Adipose tissue (tissue), 3 donors: ENCODE results near the gene ANKRD11. TPM values are rescaled to one million over a fixed set of nuclear protein-coding genes. Genes with fewer than 3 reads are reported as not detected.

Source experiments
- H3K27ac ChIP-seq: one replicate; pipeline ENCODE4 v1.5.1; 2013; ENCODE audit warnings: low read depth, low read length
- WGBS, 3 donors: extraction: QIAGEN DNeasy Blood & Tissue Kit; methylation state at CpG; one replicate each; pipeline ENCODE4 v1.1.7; 2013; 5-methylcytosine and 5-hydroxymethylcytosine counted together
- polyA plus RNA-seq, 3 donors: library from polyadenylated mRNA; stranded (reverse); fragments of 200-250 nt; gene quantifications; one replicate each; pipeline ENCODE4 v1.2.3, GENCODE V29; 2013
- donor health status: healthy with polysubstance abuse.
- donor health status: Bipolar disorder and iron deficiency.
- donor health status: healthy.

The ANKRD11 gene
- polyA plus RNA-seq, 3 donors = 24.9 to 53.9 (median 48.4) TPM

DNA sequence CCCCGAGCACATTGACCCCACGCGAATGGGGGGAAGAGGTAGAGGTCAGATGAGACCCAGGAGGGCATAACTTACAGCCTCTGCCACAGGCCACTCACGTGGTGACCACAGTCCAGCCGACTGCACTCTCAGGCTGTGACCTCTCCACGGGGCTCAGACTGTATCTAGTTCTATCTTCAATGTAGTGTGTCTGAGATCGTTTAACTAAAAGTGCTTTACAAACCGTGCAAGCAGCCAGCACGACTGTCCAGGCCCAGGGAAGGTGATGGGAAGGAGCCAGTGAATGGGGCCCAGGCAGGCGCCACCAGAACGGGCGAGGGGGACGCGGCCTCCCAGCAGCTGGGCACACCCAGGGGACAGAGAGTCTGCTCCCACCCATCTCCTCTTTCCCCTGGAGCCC lies 108.6 kb downstream of the ANKRD11 start:
- no peak overlapping the region for H3K27ac ChIP-seq
- WGBS, 3 donors = 70 to 77% (median 76%) methylated on average over 14 of the region's 14 CpGs

DNA sequence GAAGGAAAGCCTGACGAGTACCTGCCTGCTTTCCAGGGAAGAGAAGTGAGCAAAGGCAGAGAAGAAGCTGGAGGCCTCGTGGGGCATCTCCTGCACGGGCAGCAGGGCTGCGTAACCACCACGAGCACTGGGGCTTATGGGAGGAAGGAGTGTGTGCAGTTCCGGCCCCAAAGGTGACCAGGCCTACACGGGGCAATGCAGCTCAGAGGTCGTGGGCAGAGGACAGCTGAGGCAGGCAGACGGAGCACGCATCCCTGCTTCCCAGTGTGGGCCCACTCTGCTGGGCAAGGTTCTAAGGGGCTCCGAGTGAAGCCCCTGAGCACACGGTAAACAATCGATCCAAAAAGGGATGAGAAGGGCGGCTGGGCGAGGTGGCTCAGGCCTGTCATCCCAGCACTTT lies 109.7 kb downstream of the ANKRD11 start:
- WGBS, 3 donors = 74 to 79% (median 78%) methylated on average over 15 of the region's 15 CpGs
- H3K27ac ChIP-seq = no peak overlapping the region

DNA sequence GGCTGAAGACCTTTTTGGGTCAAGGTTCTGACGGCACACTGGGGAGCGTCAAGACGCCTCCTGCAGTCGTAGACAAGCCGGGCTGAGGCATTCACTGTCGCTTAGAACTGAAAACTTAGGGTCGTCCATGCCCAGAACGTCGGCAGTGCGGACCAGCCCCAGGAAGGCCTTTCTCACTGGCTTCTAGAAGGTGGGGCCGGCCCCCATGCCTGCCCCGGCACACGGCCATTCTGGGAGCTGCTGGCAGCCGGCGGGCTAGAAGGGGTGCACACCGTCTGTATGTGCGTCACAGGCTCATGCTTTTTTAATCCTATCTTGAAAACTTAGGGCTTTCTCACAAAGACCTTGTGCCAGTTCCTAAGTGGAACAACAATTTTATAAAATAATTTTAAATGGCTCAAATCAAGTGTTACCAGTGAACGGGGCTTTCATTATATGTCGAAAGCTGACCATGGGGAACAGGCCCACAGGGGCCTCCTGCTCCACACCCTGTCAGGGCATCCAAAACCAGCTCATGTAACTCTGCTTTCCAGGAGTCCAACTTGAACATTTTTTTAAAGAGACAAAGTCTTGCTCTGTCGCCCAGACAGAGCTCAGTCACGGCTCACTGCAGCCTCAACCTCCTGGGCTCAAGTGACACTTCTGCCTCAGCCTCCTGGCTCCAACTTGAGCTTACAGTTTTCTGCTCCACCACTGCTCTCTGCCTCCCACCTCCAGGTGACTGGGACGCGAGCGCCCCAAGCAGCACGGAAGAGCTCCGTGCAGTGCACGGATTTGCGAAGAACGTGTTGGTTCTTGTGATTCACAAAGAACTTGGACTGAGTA lies 111.2 kb downstream of the ANKRD11 start:
- H3K27ac ChIP-seq = no peak overlapping the region
- WGBS, 3 donors = 69 to 79% (median 75%) methylated on average over 29 of the region's 29 CpGs

DNA sequence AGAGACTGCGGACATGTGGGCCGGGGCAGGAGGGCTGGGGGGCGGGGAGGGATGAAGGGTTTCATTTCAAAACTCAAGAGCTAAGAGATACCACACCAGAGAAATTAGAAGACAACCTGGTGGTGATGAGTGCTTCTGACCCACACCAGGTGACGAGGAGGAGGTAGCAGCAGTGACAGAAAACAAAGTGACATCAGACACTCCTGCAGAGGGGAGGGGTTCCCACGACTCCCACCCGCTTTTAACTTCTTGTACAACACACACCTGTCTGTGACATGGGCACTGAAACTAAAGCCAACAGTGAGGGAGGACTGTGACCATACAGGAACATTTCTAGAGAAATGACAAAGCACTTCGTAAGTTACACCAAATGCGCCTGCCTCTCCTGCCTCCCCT lies 112.9 kb downstream of the ANKRD11 start:
- WGBS, 3 donors = 88 to 92% (median 91%) methylated on average over 8 of the region's 8 CpGs
- H3K27ac ChIP-seq = no peak overlapping the region

DNA sequence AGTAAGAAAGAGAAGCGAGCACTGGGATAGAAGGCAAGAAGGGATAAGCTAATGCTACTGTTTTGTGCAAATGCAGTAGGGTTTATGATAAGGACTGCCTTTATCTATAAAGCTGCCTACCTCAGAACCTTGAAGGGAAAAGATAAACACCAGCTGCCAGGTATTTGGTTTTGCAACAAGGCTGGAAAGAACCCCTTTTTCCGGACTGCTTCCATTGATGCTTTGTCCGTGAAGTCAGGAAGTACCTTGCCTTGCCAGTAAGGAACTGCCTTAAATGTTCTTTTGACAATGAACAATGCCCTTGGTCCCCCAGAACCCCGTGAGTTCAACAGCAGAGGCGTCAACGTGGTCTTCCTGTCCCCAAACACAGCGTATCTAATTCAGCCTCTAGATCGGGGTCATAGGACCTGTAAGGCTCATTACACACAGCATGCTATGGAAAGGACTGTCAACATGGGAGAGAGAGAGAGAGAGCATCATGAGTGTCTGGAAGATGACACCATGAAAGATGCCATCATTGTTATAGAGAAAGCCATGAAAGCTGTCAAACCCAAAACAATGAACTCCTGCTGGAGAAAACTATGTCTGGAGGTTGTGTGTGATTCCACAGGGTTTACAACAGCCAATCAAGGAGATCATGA lies 113.4 kb downstream of the ANKRD11 start:
- H3K27ac ChIP-seq = no peak overlapping the region
- 33 to 80% (median 76%) methylated on average over 8 of the region's 8 CpGs for WGBS, 3 donors

DNA sequence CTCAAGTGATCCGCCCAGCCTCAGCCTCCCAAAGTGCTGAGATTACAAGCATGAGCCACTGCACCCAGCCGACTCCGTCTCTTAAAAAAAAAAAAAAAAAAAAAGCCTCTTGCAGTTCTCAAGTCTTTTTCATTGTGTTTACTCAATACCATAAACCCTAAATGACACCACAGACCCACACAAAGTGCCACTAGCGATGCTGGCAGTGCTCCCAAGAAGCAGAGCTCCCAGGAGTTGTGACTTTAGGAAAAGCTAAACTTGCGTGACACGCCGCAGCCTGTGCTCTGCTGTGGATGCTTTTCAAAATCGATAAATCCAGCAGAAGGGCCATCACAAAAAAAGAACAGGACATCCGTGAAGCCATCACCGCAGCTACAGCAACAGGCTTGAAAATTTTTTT lies 114.7 kb downstream of the ANKRD11 start:
- H3K27ac ChIP-seq = no peak overlapping the region
- WGBS, 3 donors = 94 to 99% (median 98%) methylated on average over 10 of the region's 10 CpGs

DNA sequence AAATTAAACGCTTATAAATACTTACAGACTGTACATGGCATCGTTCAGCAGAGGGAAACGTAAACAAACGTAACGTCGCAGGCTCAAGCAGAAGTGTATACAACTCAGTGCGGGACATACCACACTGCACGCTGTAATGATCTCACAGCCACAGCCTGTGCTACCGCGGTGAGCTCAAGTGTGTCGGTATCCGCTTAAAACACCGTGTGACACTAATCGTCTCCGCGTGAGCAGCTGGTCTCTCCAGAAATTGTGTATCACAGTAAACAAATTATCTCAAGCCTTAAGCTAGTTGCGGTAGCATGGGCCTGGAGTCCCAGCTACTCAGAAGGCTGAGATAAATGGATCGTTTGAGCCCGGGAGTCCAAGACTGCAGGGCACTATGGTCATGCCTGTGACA lies 115.3 kb downstream of the ANKRD11 start:
- 87 to 95% (median 91%) methylated on average over 19 of the region's 19 CpGs for WGBS, 3 donors
- H3K27ac ChIP-seq = no peak overlapping the region

DNA sequence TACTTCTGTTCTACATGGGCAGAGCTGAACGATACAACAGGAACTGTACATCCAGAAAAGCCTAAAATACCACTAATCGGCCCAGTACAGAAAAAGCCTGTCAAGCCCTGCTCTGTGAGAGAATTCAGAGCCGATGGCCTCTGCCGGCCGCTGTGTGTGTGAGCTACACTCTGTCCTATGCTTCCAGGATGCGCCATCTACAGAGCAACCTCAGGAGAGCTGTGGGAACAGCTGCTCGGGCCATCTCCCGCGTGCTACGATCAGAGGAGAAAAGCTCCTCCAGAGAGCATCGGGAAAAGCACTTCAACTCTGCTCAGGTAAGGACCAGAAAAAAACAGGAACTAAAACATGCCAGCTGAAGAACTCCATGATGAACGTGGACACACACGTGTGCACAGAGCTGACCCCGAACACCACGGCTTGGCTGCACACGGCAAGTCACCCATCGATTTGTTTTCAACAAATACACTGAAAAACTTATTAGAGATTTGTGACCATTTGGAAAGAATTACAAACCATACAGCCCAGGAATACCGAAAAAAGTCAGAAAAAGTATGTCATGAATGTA lies 115.9 kb downstream of the ANKRD11 start:
- 64 to 74% (median 69%) methylated on average over 18 of the region's 18 CpGs for WGBS, 3 donors
- H3K27ac ChIP-seq = no peak overlapping the region

DNA sequence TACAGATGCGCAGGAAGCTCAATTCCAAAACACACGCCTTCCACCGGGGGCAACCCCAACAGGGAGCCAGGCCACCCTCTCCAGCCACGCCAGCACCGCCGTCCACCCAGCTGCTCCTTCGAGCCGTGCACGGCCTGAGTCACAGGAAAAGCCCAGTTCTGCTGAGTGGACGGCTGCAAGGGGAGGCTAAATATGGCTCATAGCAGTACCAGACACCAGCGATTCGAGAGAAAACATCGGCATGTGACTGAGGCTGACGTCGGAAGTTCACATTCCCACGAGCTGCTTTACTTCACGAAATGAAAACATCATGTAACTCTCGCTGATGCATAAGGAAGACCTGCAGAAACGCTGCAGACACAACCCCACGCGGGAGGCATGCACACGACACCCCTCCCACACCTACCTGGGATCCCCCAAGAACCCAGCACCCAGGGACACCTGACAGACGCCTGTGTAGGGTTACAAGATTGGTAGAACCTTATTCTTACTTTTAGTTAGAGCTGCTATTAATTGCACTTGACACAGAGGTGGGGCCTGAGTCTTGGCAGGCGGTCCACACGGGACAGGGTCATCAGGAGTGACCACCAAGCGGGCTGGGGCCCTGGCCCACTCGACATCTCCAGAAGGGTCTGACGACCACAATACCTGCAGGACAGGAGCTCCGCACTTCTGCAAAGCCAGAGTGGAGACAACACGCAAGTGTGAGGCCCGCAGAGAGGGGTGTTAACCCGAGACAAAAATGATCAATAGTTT lies 116.8 kb downstream of the ANKRD11 start:
- 76 to 84% (median 82%) methylated on average over 32 of the region's 32 CpGs for WGBS, 3 donors
- no peak overlapping the region for H3K27ac ChIP-seq

DNA sequence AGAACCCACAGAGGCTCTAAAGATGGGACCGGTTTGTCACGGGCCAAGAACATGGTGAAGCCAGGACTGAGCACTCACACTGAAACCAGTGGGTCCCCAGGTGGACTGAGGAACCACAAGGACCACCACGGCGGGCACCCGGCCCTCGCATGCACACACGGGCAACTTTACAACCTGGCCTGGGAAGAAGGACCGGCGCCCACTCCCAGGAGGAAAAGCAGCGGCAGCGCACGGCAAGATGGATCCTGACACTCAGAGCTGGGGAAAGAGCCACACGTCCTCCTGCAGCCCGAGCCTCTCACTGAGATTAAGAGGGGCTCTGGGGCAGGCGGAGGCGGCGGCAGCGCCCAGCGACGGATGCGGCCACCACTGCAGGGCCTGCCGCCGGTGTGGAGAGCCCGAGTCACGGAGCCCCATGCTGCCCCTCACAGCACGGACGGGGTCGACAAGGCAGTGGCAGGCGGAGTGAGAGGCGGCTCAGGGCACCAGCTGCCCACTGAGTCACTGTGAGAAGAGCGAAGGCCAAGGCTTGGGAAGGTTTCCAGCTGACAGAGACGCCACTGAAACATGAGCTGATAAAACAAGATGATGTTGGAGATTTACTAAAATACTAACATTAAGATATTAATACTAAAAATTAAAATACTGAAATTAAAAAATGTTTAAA lies 118.3 kb downstream of the ANKRD11 start:
- 83 to 93% (median 92%) methylated on average over 27 to 32 of the region's 32 CpGs for WGBS, 3 donors
- no peak overlapping the region for H3K27ac ChIP-seq

DNA sequence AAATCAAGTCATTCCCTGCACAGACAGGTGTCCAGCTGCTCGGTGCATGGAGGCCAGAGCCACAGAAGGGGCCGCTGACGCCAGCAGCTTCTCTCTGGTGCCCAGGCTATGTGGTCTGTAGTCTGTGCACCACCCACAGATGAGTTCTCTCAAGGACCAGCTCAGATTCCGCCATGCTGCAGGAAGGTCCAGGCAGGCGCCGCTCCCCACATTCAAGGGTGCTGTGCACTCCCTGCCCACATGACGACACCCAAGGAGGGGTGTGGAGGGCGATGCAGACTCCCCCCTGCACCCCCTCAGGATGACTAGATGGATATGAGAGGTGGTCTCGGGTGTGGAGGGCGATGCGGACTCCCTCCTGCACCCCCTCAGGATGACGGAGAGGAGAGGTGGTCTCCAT lies 119.0 kb downstream of the ANKRD11 start:
- H3K27ac ChIP-seq = no peak overlapping the region
- WGBS, 3 donors = 92 to 97% (median 95%) methylated on average over 12 of the region's 12 CpGs

DNA sequence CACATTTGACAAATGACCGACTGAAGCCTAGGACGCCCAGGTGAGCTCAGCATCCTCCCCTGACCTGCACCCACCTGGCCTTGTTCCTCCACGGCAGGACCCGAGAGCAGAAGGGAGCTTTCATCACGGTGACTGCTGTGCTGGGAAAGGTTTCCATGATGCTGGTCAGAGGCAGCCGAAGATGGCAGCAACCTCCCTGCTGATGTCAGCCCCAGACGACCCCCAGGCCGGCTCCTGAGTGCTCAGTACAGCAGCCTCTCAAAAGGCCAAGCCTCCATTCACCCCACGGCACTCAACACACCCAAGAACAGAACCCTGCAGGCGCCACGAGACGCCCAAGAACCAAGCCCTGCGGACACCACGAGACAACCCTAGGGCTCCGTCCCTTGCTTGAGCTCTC lies 119.8 kb downstream of the ANKRD11 start:
- 88 to 93% (median 90%) methylated on average over 15 of the region's 15 CpGs for WGBS, 3 donors
- H3K27ac ChIP-seq = no peak overlapping the region

DNA sequence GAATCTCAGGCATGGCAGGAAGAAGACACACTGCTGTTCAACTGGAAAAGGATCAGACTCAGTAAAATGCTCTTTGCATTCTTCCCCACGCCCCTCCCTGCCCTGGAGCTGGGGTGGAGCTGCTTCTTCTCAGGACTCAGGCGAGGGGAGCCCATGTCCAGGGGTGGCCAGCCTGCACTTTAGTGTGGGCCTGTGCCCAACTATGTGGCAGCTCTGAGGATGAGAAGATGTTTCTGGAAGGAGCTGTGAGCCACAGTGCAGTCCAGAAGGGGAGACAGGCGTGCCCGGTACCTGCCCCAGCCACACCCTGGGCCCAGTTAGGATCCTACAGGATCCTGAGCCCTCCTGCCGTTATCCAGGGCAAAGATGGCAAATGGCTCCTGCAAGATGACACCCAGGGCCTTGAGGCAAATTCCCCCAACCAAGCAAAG lies 120.3 kb downstream of the ANKRD11 start:
- H3K27ac ChIP-seq = no peak overlapping the region
- 69 to 78% (median 72%) methylated on average over 5 of the region's 5 CpGs for WGBS, 3 donors

DNA sequence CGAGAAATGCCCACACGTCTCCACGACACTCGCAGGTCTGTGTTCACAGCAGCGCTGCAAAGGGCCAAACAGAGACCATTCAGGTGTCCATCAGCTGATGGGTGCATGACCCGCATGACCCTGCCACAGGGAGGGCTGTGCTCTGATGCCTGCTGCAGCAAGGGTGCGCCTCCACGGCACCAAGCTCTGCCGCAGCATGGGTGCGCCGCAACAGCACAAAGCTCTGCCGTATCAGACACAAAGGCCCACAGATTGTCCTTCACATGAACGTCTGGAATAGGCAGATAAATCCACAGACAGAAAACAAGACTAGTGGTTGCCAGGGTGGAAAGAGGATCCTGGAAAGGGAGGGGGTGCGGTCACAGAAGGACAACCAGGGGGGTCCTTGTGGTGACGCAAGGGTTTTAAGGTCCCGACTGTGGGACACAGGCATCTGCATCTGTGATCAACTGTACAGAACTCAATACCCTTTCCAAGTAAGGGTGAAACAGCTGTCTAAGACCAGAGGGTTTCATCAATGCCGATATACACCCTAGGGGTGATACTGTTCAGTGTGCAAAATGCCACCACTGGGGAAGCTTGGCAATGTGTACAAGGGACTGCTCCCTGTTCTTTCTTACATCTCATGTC lies 121.0 kb downstream of the ANKRD11 start:
- no peak overlapping the region for H3K27ac ChIP-seq
- 85 to 86% (median 85%) methylated on average over 17 of the region's 17 CpGs for WGBS, 3 donors

DNA sequence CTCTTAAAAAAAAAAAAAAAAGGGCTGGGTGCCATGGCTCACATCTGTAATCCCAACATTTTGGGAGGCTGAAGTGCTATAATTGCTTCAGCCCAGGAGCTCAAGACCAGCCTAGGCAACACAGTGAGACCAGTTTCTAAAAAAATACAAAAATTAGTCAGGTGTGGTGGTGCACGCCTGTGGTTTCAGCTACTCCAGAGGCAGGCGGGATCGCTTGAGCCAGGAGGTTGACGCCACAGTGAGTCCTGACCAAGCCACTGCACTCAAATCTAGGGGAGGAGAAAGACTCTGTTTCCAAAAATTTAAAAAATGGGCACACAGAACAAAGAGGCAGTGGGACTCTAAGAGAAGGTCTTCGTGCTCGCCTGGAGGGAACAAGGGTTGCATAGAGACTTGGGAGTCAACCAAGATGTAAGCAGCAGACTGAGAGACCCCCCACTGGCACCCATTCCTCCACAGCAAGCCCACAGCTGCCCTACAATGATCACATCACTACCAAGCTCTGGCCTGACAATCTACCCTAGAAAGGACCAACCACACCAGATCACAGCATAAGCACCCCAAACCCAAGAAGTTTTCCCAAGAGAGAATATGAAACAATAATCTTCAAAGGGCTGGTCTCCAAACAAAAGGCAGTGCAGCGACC lies 121.6 kb downstream of the ANKRD11 start:
- 90 to 95% (median 92%) methylated on average over 7 of the region's 7 CpGs for WGBS, 3 donors
- no peak overlapping the region for H3K27ac ChIP-seq

DNA sequence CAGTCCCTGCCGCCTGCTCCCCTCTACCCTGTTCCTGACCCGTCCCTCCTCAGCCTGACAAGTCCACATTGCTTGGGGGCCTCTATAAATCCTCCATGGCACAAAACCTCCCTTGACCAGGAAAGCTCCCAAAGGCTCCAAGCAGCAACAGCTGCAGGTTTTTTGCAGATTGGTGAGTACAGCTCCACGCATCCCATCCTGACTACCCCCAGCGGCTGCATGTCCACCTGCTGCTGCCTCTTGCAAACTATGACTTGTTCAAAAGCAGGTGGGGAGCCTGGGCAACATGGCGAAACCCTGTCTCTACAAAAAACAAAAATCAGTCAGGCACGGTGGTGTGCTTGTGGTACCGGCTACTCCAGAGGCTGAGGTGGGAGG lies 122.8 kb downstream of the ANKRD11 start:
- H3K27ac ChIP-seq = no peak overlapping the region
- 93 to 94% (median 93%) methylated on average over 7 of the region's 7 CpGs for WGBS, 3 donors
